NCI-H345 (cell line): ENCODE data around the gene DAPK2.

Experiments used
- DNase-seq: peaks from one replicate; lab custom pipeline; 2025; lab: John Stamatoyannopoulos, UW

DAPK2 gene

DNA sequence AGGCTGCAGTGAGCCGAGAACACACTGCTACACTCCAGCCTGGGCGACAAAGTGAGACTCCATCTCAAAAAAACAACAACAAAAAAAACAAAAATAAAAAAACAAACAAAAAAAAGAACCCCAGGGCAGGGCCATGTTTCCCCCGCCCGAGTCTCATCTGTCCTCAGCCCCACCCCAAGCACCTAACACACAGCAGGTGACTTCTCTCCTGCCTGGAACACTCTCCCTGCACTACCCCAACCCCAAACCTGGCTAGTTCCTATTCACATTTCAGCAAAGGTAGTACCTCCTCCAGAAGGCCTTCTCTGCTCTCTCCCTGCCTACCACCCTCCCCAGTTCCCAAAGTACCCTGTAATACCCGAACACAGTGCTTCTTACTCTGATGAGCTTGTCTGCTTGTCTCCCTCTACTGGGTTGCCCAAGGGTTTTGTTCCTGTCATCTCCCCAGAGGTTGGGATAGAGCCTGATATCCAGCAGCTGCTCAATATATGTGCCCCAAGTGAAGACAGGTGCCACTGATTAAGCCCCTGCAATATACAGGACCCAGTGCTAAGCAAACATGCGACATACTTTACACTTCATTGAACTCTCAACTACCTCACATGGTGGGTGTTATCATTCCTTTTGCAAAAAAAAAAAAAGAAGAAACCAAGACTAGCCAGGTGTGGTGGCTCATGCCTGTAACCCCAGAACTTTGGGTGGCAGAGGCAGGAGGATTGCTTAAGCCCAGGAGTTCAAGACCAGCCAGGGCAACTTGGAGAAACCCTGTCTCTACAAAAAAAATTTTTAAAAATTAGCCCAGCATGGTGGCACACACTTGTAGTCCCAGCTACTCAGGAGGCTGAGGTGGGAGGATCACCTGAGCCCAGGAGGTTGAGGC, 103.6 kb downstream of the DAPK2 start:
- peak; percentile 25 for DNase-seq

DNA sequence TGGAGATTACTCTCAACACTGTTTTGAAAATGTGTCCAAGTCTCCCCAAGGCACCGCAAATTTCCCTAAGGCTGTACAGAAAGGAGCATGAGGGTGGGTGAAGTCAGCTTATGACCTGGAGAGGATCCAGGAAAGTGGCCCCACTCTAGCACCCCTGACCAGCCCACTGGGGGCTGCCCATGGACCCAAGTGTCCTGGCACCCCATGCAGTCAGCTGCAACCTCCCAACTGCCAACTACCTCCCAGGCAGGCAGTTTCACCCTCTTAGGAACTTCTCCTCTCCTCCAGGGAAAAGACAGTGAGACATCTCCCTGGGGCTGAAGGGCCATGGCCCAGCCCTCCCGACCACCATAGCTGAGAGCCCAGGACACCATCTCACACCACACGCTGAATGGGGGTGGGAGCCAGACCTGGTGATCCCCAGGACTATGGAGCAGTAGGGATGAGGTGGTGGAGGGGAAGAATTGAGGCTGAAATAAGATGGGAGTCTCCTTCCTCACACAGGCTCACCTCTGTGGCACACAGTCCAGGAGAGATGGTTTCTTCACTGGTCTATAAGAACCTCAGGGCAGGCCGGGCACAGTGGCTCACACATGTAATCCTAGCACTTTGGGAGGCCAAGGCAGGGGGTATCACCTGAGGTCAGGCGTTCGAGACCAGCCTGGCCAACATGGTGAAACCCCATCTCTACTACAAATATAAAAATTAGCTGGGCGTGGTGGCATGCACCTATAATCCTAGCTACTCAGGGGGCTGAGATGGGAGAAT, 104.4 kb downstream of the DAPK2 start:
- DNase-seq: no peak

DNA sequence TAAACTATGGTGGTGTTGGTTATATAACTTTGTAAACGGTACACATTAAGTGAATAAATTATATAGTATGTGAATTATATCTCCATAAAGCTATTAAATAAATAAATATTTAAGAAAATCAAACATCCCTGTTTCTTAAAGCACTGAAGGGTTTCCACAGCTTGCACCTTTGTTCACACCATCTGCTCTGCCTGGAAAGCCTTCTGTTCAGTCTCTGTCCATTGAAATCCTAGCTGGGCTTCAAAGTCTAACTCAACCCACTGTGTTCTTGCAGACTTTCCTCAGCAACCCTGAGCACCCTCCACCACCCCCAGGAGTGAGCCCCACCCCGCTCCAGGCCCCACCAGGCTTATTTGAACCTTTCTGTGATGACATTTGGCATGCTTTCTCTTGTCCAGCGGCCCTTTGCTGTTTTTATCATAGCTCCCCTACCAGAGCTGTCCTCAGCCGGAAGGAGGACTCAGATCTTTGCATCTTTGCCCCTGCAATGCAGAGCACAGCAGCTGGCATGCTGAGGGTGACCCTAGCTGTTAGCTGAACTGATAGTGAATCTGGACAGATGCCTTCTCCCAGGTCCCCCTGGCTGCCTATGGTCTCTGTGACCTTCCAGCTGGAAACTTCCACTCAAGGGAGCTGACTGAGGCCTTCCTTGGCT, 105.2 kb downstream of the DAPK2 start:
- no peak for DNase-seq

- no peak for DNase-seq
Measured at GRCh38 chr15:63939531-63940130, 106.7 kb downstream of the DAPK2 start.

DNA sequence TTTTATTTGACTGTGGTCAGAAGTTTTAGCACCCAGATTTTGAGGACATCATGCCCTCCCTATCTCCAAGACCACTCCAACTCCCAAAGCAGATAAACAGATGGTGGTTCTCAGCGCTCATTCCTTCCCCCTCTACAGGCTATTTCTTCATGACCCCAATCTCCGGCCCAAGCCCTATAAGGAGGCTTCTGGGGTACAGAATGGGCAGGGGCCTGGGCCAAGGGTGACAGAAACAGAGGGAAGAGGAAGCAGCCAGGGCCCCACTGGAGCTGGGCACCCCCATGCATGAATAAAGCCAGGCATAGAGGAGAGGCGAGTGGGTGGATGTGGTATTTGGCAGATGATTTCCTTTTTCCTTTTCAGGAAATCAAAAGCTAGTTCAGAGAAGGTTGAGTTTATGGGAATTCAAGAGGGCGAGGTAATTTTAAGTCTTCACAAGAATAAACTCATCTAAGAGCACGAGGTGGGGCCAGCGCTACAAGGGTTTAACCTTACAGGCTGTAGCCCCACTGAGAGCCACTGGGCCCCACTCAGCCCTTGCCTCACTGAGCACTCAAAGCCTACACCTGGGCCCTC, 107.7 kb downstream of the DAPK2 start:
- no peak for DNase-seq

DNA sequence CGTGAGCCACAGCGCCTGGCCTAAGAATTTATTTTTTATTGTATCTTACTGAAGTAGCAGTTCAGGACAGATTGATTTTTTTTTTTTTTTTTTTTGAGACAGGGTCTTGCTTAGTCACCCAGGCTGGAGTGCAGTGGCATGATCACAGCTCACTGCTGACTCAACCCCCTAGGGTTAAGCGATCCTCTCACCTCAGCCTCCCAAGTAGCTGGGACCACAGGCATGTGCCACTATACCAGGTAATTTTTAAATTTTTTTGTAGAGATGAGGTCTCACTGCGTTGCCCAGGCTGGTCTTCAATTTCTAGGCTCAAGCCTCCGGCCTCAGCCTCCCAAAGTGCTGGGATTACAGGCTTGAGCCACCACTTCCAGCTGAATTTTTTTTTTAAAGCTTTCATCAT, 112.8 kb downstream of the DAPK2 start:
- no peak for DNase-seq

DNA sequence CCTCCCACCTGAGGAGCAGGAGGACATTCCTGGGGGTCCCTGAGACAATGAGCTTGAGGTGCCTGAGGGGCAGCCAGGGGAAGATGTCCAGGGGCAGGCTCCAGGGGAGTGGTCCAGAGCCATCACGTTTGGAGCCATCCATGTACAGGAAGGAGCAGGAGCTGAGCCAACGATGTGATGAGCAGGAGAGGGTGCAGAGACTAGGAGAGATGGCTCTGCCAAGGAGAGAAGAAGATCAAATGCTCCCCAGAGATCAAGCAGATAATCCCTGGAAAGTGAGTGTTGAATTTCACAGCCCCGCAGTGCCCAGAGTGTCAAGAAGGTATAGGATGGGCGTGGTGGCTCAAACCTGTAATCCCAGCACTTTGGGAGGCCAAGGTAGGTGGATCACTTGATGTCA, 114.7 kb downstream of the DAPK2 start:
- DNase-seq: no peak

DNA sequence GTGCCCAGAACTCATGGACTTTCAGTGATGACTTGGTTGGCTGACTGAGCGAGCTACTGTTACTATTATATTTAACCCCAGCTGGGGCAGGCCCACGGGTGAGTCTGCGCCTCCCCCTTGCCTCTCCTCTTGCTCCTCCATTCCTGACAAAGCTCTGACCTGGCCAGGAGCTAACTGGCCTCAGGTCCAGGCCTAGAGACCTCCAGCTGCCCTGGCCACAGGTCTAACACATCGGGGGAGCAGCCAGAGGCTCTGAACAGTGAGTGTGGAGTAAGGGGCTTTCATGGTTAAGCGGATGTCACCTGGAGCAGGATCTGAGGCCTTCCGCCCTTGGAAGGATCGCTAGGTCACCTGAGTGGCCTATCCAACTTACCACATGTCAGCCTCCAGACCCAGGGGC, 116.3 kb downstream of the DAPK2 start:
- DNase-seq: no peak

DNA sequence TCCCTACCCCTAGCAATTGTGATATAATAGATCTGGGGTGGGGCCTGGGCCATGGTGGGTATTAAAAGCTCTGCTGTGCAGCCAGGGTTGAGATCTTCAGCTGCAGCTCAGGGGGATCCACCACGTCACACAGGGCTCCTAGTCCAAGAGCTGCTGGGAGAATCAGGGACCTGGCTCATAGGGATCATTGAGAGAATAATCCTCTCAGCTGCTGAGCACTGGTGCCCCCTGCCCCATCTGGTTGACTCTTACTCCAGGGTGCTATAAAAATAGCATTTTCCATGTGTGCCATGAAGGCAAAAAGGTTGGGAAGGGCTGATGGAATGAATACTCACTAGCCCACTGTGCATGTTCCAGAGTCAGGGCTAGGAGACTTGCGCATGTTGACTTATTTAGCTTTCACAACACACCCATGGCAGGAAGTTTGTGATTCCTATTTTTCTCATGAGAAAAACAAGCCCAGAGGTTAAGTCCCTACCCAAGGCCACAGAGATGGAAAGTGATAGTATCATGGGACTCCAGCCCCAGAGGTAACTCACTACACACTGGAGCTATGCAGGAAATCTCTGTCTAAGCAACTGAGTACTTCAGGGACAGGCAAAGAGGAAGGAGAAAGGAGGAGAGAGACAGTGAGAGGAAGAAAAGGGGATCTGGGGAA, 118.0 kb downstream of the DAPK2 start:
- no peak for DNase-seq

- no peak for DNase-seq
Measured at GRCh38 chr15:63923993-63924950, 122.0 kb downstream of the DAPK2 start.

- no peak for DNase-seq
Measured at GRCh38 chr15:63922916-63923315, 123.4 kb downstream of the DAPK2 start.

- no peak for DNase-seq
Measured at GRCh38 chr15:63922261-63922904, 123.9 kb downstream of the DAPK2 start.

GRCh38 chr15:63920504-63921175, 125.6 kb downstream of the DAPK2 start:
- DNase-seq: no peak

GRCh38 chr15:63918901-63919348, 127.4 kb downstream of the DAPK2 start:
- DNase-seq: no peak

DNA sequence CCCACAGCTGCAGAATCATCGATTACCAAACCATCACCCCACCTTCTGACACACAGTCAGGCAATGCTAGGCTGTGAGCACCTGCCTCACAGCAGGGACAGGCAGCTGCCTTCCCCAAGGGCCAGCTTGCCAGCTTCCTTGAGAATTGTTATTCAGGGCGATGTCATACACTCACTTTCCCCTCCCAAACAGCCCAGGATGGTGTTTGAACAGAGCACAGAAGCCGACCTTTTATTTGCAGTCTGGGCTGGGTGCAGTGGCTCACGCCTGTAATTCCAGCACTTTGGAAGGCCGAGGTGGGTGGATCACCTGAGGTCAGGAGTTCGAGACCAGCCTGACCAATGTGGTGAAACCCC, 128.0 kb downstream of the DAPK2 start:
- peak; percentile 79 for DNase-seq

GRCh38 chr15:63917588-63918316, 128.5 kb downstream of the DAPK2 start:
- DNase-seq: no peak

DNA sequence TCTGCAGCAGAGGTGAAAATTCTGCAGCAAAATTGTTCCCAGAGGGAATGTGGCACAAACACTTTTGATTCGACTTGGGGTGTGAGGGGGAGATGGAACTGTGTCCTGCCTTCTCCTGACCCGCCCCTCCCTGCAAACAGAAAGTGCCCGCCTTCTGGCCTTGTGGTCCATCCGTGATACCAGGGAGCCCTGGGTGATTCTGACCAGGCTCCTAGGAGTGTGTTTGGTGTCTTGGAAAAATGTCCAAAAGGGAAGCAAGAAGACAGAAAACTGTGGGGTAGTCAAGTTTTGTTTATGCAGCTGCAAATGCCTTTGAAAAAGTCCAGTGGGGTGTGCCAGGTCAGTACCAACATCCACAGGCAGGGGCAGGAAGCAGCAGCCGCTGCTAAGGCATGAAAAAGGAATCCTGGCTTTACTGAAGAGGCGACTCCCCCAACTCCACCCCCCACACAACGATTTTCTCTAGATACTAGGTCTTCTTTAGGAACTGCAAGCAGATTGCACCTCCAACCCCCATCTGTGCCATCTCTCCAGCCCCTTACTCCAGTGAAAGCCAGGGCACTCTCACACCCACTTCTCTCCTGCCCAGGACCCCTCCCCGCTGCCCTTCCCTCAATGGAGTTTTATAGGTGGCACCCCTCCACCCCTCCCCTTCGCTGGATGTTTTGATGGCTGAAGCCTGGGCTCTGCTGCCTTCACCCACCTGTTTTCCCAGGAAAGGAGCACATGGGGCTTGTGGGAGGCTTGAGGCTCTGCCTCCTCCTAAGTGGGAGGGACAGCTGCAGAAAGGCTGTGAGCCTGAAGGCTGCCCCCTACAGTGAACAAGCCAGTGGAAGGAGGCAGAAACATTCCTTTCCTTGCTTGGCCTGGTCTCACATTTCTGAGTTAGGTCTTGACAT, 130.2 kb downstream of the DAPK2 start:
- no peak for DNase-seq
